ENCODE results near the gene ST8SIA1.
"Not testable (repeated sequence)": the region's sequence is repeated elsewhere in the genome, so short reads cannot be mapped to it uniquely, and the experiment has no call there.

The ST8SIA1 gene

DNA sequence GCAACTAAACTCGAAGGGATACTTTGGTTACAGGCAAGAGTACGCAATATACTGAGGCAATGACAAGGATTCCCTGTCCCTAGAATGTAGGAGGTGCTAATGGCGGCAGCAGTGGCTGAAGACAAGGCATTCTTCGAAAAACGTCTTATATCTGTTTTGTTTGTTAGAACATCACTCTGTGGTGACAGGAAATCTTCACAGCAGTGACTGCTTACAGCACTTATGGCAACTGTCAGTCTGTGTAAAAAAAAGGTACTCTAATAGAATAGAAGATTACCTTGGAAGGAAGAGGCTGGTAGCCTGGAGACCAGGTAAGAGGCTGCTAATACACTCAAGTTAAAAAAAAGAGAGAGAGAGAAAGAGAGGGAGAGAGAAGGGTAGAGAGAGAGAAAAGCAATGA, 131.7 kb downstream of the ST8SIA1 start:
- Histone ChIP-seq H3K27ac (ENCODE audit: low read length) (no peak overlapping the region), H3K4me1 (ENCODE audit: insufficient read depth, low read length) (no peaks in the 10 kb centered on the region), H3K27me3 (ENCODE audit: insufficient read depth, low read length) (no peaks in the 10 kb centered on the region), H3K36me3 (ENCODE audit: insufficient read depth, low read depth, low read length) (no peaks in the 10 kb centered on the region), H3K9me3 (ENCODE audit: insufficient read depth, low read depth, low read length) (no peaks in the 10 kb centered on the region), H3K4me3 (ENCODE audit: low read length) (no peak overlapping the region), H3K9ac (ENCODE audit: low read depth, low read length) (no peak overlapping the region)

DNA sequence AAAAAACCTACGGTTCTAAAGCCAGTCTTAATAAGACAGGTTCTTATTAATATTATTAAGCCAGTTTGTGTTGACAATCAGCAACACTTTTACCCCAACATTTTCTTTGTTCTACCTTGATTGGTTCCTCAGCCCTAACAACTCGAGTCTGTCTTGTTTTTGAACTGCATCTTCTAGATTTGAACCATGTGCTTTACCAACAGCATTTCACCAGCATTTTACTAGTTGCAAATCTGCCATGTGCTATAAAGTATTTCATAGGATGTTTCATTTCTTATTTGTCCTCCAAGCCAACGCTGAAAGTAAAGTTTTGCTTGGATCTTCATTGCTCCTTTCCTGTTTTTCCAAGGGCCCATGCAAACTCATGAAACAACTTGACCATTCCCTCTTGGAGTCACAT, 133.4 kb downstream of the ST8SIA1 start:
- Histone ChIP-seq H3K9ac (ENCODE audit: low read depth, low read length) (no peak overlapping the region), H3K36me3 (ENCODE audit: insufficient read depth, low read depth, low read length) (no peaks in the 10 kb centered on the region), H3K27me3 (ENCODE audit: insufficient read depth, low read length) (no peaks in the 10 kb centered on the region), H3K9me3 (ENCODE audit: insufficient read depth, low read depth, low read length) (no peaks in the 10 kb centered on the region), H3K27ac (ENCODE audit: low read length) (no peak overlapping the region), H3K4me1 (ENCODE audit: insufficient read depth, low read length) (no peaks in the 10 kb centered on the region), H3K4me3 (ENCODE audit: low read length) (no peak overlapping the region)

DNA sequence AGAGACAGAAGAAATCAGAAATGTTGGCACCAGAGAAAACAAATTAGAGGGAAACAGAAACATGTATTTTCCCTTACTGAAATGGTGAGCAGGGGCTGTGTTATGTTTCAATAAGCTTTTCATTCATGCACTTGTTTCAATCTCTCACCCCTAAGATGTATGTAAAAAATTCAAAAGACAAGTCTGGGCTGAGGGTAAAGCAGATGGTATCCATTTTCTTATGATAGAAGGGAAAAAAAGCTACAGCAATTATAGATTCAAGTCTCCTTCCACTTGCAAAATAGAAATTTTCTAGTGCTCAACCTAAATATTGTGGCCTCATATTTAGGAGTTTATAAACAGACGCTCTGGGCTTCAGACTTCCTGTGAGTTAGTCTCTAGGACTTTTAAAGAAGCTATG, 138.3 kb downstream of the ST8SIA1 start:
- H3K9ac ChIP-seq (ENCODE audit: low read depth, low read length): no peak overlapping the region
- no peak overlapping the region for H3K4me3 ChIP-seq (ENCODE audit: low read length)
- no peak overlapping the region for H3K27ac ChIP-seq (ENCODE audit: low read length)
- H3K36me3 ChIP-seq (ENCODE audit: insufficient read depth, low read depth, low read length): no peaks in the 10 kb centered on the region
- H3K9me3 ChIP-seq (ENCODE audit: insufficient read depth, low read depth, low read length): no peaks in the 10 kb centered on the region
- H3K4me1 ChIP-seq (ENCODE audit: insufficient read depth, low read length): no peaks in the 10 kb centered on the region
- H3K27me3 ChIP-seq (ENCODE audit: insufficient read depth, low read length): no peaks in the 10 kb centered on the region

DNA sequence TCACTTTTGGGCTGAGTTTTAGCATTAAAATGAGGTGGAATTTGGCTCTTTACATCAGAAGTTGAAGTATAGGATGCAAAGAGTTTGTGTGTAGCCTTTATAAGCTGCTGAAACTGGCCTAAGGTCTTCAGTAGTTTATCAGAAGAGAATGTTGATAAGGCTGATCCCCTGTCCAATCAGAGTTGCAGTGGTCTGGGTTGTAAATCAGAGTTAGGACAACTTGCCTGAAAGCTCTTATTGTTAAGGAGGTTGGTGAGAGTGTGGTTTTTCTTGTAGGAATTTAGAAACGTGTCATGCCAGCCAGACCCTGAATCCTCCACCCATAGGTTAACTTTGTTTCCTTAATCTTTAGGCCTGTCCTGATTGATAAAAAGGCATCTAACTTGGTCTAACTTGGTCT, 143.5 kb downstream of the ST8SIA1 start:
- Histone ChIP-seq H3K27me3 (ENCODE audit: insufficient read depth, low read length) (no peaks in the 10 kb centered on the region), H3K4me3 (ENCODE audit: low read length) (no peak overlapping the region), H3K27ac (ENCODE audit: low read length) (no peak overlapping the region), H3K9ac (ENCODE audit: low read depth, low read length) (no peak overlapping the region), H3K36me3 (ENCODE audit: insufficient read depth, low read depth, low read length) (no peaks in the 10 kb centered on the region), H3K9me3 (ENCODE audit: insufficient read depth, low read depth, low read length) (no peaks in the 10 kb centered on the region), H3K4me1 (ENCODE audit: insufficient read depth, low read length) (no peaks in the 10 kb centered on the region)

DNA sequence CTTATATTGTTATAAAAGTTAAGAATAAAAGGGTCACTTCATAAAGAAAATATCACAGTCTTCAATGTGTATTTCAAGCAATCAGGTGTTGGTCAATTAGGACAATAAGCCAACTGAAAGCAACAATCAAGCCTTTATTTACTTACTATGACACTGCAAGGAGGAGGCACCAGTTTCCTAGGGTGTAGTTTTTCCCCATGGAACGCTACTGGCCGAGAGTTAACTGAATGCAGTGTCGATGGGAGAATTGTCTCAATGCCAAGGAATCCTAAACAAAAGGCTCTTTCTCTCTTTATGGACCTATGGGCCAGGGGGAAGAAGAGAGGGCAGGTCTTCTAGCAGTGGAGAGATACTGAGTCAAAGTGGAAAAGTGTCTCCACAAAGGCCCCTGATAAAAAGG, 146.1 kb downstream of the ST8SIA1 start:
- Histone ChIP-seq H3K9me3 (ENCODE audit: insufficient read depth, low read depth, low read length) (no peaks in the 10 kb centered on the region), H3K27ac (ENCODE audit: low read length) (no peak overlapping the region)

DNA sequence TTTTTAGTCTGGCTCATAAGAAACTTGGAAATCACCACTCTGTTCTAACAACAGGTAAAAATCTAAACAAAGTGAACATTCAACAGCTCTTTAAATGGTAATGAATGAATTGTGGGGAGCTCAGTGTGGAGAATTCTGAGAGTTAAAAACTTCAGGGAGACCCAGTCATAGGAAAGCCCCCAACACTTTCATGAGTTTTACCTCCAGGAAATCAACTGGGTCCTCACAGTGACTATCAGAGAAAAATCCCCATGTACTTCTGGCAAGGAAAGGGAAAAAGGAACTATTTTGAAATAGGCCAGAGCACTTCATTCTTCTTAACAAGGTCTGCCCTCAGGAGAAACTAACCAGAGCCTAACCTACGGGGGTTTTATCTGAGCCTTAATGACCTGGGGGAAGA, 153.8 kb downstream of the ST8SIA1 start:
- H3K36me3 ChIP-seq (ENCODE audit: insufficient read depth, low read depth, low read length): no peaks in the 10 kb centered on the region
- H3K4me1 ChIP-seq (ENCODE audit: insufficient read depth, low read length): no peaks in the 10 kb centered on the region
- no peaks in the 10 kb centered on the region for H3K27me3 ChIP-seq (ENCODE audit: insufficient read depth, low read length)
- H3K9me3 ChIP-seq (ENCODE audit: insufficient read depth, low read depth, low read length): no peaks in the 10 kb centered on the region
- H3K27ac ChIP-seq (ENCODE audit: low read length): no peak overlapping the region
- no peak overlapping the region for H3K9ac ChIP-seq (ENCODE audit: low read depth, low read length)
- H3K4me3 ChIP-seq (ENCODE audit: low read length): no peak overlapping the region

More for the DNA sequence above, 146.1 kb downstream of the ST8SIA1 start:
- Histone ChIP-seq H3K27me3 (ENCODE audit: insufficient read depth, low read length) (no peaks in the 10 kb centered on the region), H3K4me1 (ENCODE audit: insufficient read depth, low read length) (no peaks in the 10 kb centered on the region), H3K4me3 (ENCODE audit: low read length) (no peak overlapping the region), H3K9ac (ENCODE audit: low read depth, low read length) (no peak overlapping the region), H3K36me3 (ENCODE audit: insufficient read depth, low read depth, low read length) (no peaks in the 10 kb centered on the region)

DNA sequence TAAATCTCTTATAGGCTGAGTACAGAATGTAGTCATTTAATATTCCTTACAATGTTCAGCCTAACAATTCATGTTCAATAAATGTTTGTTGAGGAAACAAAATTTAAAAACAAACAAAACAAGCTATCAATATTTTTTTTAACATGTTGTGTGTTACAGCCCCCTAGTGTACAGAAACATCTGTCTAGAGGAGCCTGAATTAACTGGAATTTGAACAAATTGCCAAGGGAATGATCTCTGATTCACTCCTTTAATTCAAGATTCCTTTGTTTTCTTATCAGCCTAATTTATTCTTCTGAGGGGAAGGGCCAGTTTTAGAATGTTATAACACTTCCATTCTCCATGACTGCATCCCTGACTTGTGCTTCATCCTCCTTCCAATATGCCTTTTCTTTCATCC, 161.3 kb downstream of the ST8SIA1 start:
- H3K9ac ChIP-seq (ENCODE audit: low read depth, low read length): no peak overlapping the region
- H3K36me3 ChIP-seq (ENCODE audit: insufficient read depth, low read depth, low read length): no peaks in the 10 kb centered on the region
- no peak overlapping the region for H3K4me3 ChIP-seq (ENCODE audit: low read length)
- H3K9me3 ChIP-seq (ENCODE audit: insufficient read depth, low read depth, low read length): no peaks in the 10 kb centered on the region
- H3K27me3 ChIP-seq (ENCODE audit: insufficient read depth, low read length): no peaks in the 10 kb centered on the region
- no peaks in the 10 kb centered on the region for H3K4me1 ChIP-seq (ENCODE audit: insufficient read depth, low read length)
- H3K27ac ChIP-seq (ENCODE audit: low read length): no peak overlapping the region

DNA sequence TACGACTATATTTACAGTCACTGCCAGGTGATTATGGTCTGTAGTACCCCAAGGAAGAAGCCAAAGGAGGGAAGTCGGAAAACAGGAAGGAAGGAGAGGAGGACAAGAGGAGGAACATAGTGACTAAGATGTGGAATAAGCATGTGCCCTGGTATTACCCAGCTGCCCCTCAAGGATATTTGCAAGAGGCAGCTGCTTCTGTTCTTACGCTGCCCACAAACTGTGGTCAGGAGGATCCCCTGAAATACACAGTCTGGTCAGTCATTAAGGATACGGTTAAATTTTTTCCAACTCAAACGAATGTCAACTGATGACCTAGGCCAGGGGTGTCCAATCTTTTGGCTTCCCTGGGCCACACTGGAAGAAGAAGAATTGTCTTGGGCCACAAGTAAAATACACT, 162.0 kb downstream of the ST8SIA1 start:
- H3K27me3 ChIP-seq (ENCODE audit: insufficient read depth, low read length): no peaks in the 10 kb centered on the region
- H3K9ac ChIP-seq (ENCODE audit: low read depth, low read length): no peak overlapping the region
- H3K4me1 ChIP-seq (ENCODE audit: insufficient read depth, low read length): no peaks in the 10 kb centered on the region
- no peaks in the 10 kb centered on the region for H3K9me3 ChIP-seq (ENCODE audit: insufficient read depth, low read depth, low read length)
- H3K36me3 ChIP-seq (ENCODE audit: insufficient read depth, low read depth, low read length): no peaks in the 10 kb centered on the region
- H3K4me3 ChIP-seq (ENCODE audit: low read length): no peak overlapping the region
- H3K27ac ChIP-seq (ENCODE audit: low read length): no peak overlapping the region

DNA sequence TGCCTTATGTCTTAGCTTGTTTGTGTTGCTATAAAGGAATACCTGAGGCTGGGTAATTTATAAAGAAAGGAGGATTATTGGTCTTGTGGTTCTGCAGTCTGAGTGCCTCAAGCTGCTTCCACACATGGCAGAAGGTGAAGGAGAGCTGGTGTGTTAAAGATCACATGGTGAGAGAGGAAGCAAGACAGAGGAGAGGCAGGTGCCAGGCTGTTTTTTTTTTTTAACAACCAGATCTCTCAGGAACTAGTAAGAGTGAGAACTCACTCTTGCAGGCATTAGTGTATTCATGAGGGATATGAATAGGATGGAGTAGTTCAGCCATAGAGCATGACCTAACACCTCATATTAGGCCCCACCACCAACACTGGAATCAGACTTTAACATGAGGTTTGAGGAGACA, 165.1 kb downstream of the ST8SIA1 start:
- no peaks in the 10 kb centered on the region for H3K4me1 ChIP-seq (ENCODE audit: insufficient read depth, low read length)
- no peaks in the 10 kb centered on the region for H3K27me3 ChIP-seq (ENCODE audit: insufficient read depth, low read length)
- no peaks in the 10 kb centered on the region for H3K36me3 ChIP-seq (ENCODE audit: insufficient read depth, low read depth, low read length)
- no peaks in the 10 kb centered on the region for H3K9me3 ChIP-seq (ENCODE audit: insufficient read depth, low read depth, low read length)
- H3K9ac ChIP-seq (ENCODE audit: low read depth, low read length): no peak overlapping the region
- H3K27ac ChIP-seq (ENCODE audit: low read length): no peak overlapping the region
- H3K4me3 ChIP-seq (ENCODE audit: low read length): no peak overlapping the region

DNA sequence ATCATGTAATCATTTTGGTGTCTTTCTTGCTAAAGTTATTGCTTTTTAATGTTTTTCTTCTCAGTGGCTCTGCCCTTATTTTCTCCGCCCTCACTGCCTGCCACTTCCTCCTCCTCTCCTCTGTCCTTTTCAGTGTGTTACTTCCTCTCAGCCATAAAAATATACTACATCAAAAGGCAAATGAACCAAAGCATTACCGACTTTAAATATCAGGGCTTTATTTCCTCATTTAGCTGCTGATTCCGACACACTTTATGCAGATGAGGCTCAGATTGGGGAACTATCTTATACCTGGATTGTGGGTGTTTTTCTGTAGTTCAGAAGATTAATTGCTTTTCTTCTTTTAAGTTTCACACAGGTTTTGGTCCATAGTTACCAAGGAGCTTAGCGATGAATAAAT, 170.4 kb downstream of the ST8SIA1 start:
- no peaks in the 10 kb centered on the region for H3K9me3 ChIP-seq (ENCODE audit: insufficient read depth, low read depth, low read length)
- H3K9ac ChIP-seq (ENCODE audit: low read depth, low read length): no peak overlapping the region
- no peak overlapping the region for H3K27ac ChIP-seq (ENCODE audit: low read length)
- no peaks in the 10 kb centered on the region for H3K27me3 ChIP-seq (ENCODE audit: insufficient read depth, low read length)
- H3K36me3 ChIP-seq (ENCODE audit: insufficient read depth, low read depth, low read length): no peaks in the 10 kb centered on the region
- H3K4me1 ChIP-seq (ENCODE audit: insufficient read depth, low read length): no peaks in the 10 kb centered on the region
- no peak overlapping the region for H3K4me3 ChIP-seq (ENCODE audit: low read length)

DNA sequence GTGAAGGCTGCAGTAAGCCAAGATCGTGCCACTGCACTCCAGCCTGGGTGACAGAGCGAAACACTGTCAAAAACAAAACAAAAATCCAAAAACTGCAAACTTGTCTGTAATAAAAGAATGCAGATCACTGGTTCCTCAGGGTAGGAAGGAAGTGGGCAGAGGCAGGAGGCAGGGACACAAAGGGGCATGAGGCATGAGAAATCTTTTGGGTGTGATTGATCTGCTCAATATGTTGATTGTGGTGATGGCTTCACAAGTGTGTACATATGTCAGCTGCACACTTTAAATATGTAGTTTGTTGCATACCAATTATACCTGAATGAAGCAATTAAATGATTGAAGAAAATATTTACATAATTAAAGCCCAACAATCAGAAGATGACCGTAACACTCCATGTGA, 170.9 kb downstream of the ST8SIA1 start:
- no peak overlapping the region for H3K27ac ChIP-seq (ENCODE audit: low read length)
- H3K9ac ChIP-seq (ENCODE audit: low read depth, low read length): no peak overlapping the region
- H3K27me3 ChIP-seq (ENCODE audit: insufficient read depth, low read length): no peaks in the 10 kb centered on the region
- no peak overlapping the region for H3K4me3 ChIP-seq (ENCODE audit: low read length)
- H3K36me3 ChIP-seq (ENCODE audit: insufficient read depth, low read depth, low read length): no peaks in the 10 kb centered on the region
- no peaks in the 10 kb centered on the region for H3K9me3 ChIP-seq (ENCODE audit: insufficient read depth, low read depth, low read length)
- H3K4me1 ChIP-seq (ENCODE audit: insufficient read depth, low read length): no peaks in the 10 kb centered on the region

DNA sequence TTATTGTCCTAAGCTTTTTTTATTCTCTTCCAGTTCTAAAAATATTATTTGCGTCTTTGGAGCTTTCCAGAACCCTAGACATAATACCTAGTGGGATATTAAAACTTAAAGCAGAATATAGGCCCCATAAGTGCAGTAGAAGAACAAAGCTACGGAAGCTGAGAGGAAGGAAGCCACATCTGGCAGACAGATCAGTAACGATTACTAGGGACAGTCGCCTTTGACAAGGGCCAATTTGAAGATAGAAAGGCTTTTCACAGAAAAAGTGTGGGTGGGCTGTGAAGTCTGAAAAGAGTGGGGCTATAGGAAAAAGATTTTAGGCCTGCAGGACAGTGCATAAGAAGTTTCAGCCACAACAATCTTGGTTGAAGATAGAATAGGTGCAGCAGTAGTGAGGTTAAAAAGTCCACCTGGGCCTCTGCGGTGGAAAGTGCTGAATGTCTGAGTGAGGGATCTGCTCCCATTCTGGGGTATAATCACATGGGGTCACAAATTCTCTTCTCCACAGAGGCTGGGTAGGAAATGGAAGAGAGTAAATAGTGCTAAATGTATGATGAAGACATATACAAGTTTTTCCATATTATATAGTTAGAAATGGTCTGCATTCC, 174.0 kb downstream of the ST8SIA1 start:
- no peaks in the 10 kb centered on the region for H3K27me3 ChIP-seq (ENCODE audit: insufficient read depth, low read length)

DNA sequence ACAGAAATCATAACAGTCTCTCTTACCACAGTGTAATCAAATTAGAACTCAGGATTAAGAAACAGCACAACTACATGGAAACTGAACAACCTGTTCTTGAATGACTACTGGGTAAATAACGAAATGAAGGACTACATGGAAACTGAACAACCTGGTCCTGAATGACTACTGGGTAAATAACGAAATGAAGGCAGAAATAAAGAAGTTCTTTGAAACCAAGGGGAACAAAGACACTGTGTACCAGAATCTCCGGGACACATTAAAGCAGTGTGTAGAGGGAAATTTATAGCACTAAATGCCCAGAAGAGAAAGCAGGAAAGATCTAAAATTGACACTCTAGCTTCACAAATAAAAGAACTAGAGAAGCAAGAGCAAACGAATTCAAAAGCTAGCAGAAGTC, 185.2 kb downstream of the ST8SIA1 start:
- not testable (repeated sequence) for H3K4me1 ChIP-seq (ENCODE audit: insufficient read depth, low read length); H3K4me3 ChIP-seq (ENCODE audit: low read length); H3K27ac ChIP-seq (ENCODE audit: low read length); H3K36me3 ChIP-seq (ENCODE audit: insufficient read depth, low read depth, low read length); H3K9me3 ChIP-seq (ENCODE audit: insufficient read depth, low read depth, low read length); H3K27me3 ChIP-seq (ENCODE audit: insufficient read depth, low read length); H3K9ac ChIP-seq (ENCODE audit: low read depth, low read length)

More for the DNA sequence above, 174.0 kb downstream of the ST8SIA1 start:
- no peak overlapping the region for H3K4me3 ChIP-seq (ENCODE audit: low read length)
- H3K36me3 ChIP-seq (ENCODE audit: insufficient read depth, low read depth, low read length): no peaks in the 10 kb centered on the region
- no peak overlapping the region for H3K27ac ChIP-seq (ENCODE audit: low read length)
- H3K4me1 ChIP-seq (ENCODE audit: insufficient read depth, low read length): no peaks in the 10 kb centered on the region
- no peaks in the 10 kb centered on the region for H3K9me3 ChIP-seq (ENCODE audit: insufficient read depth, low read depth, low read length)
- H3K9ac ChIP-seq (ENCODE audit: low read depth, low read length): no peak overlapping the region

All from iPS-20b (cell line).